Measurements from ENCODE around the gene SERPINA10. TPM values are rescaled to one million over a fixed set of nuclear protein-coding genes. Genes with fewer than 3 reads are reported as not detected.
A peak's percentile ranks its signal among the peaks of the same experiment; 100 is the strongest.

The SERPINA10 gene
- total and polyA plus RNA-seq, 2 of the 13 experiments (the other 11 are each of a cell fraction or from before 2014, with no cell fraction given): 20.1 to 20.2 TPM

GRCh38 chr14:94322648-94323570, 29.8 kb upstream of the SERPINA10 start, which contains the start of gene SERPINA6 (continued):
- no peak for TF ChIP-seq E2F5 (CRISPR knock-in tag; conservative IDR thresholded peaks at IDR 0.05)
- TF ChIP-seq ZNF574 (CRISPR knock-in tag; IDR thresholded peaks at IDR 0.05): peak; percentile 56; the same call in 1 of the 2 replicates
- TF ChIP-seq PHF20 (CRISPR knock-in tag; IDR thresholded peaks at IDR 0.05): no peak
- TF ChIP-seq ZNF501 (CRISPR knock-in tag; IDR thresholded peaks at IDR 0.05): peak; percentile 82
- TF ChIP-seq TCF7L2 (IDR thresholded peaks at IDR 0.05; ENCODE audit: low read depth, low read length): no peak
- TF ChIP-seq ZSCAN5A (CRISPR knock-in tag; IDR thresholded peaks at IDR 0.05; ENCODE audit: borderline replicate concordance): no peak; the same call in 1 of the 2 replicates
- TF ChIP-seq ZNF883 (CRISPR knock-in tag; IDR thresholded peaks at IDR 0.05; ENCODE audit: not compliant biosample characterization): no peak
- TF ChIP-seq SUZ12 (IDR thresholded peaks at IDR 0.05; ENCODE audit: low read depth, low read length): no peak
- no peak for TF ChIP-seq ZNF720 (CRISPR knock-in tag; IDR thresholded peaks at IDR 0.05)
- no peak; the same call in 1 of the 2 replicates for TF ChIP-seq ZBTB39 (CRISPR knock-in tag; IDR thresholded peaks at IDR 0.05)
- peak; percentile 12 for TF ChIP-seq ZEB1 (IDR thresholded peaks at IDR 0.05; ENCODE audit: insufficient replicate concordance, low read depth)
- no peak for TF ChIP-seq XBP1 (CRISPR knock-in tag; IDR thresholded peaks at IDR 0.05)
- peak; percentile 34; the same call in 1 of the 2 replicates for TF ChIP-seq HIC2 (CRISPR knock-in tag; IDR thresholded peaks at IDR 0.05; ENCODE audit: low read depth)
- TF ChIP-seq STAG1 (CRISPR knock-in tag; IDR thresholded peaks at IDR 0.05): peak; percentile 12
- TF ChIP-seq HDAC2 (CRISPR knock-in tag; IDR thresholded peaks at IDR 0.05): peak; percentile 71; the same call in 1 of the 2 replicates

Data from HepG2 (cell line).